NT2/D1 (cell line): ENCODE results near the gene PDGFRA.

Source experiments
- YY1 ChIP-seq: IDR thresholded peaks from 2 replicates; pipeline ENCODE4 v1.6.1; 2011; ENCODE audit not compliant: insufficient read length, insufficient read depth
- ZNF274 ChIP-seq: IDR thresholded peaks from 2 replicates; pipeline ENCODE4 v1.6.1; 2011; ENCODE audit warnings: mild to moderate bottlenecking, low read depth, low read length

DNA sequence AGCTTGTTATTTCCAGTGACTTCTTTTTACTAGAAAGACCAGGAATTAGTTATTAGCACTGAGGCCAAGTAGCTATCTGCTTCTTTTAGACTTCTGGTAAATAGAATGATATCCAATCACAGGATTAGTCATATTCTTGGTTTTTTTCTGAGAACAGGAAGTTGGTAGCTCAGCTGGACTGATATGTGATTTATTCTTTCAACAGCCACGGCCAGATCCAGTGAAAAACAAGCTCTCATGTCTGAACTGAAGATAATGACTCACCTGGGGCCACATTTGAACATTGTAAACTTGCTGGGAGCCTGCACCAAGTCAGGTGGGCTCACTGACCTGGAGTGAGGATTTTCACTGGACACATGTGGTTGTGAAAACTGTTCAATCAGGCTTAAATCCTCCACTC lies 48.6 kb downstream of the PDGFRA start:
- TF ChIP-seq ZNF274 (no peak), YY1 (no peak)
